Astrocyte of the spinal cord (primary cell): ENCODE measurements around the gene SEC14L1.

Experiments used
- DNase-seq: peaks from one replicate; pipeline ENCODE4 v3.0.0; 2011; ENCODE audit warnings: low read depth, low spot score
- H3K4me3 ChIP-seq: 2 replicates; pipeline ENCODE4 v1.5.1; 2011; ENCODE audit warnings: low read depth, mild to moderate bottlenecking, low read length, moderate library complexity
- CTCF ChIP-seq: IDR thresholded peaks from 2 replicates; pipeline ENCODE4 v1.5.1; 2012; ENCODE audit warnings: low read depth, mild to moderate bottlenecking, low read length, inconsistent platforms
- in situ Hi-C: cut with HindIII; loops from 2 replicates; pipeline ENCODE4 v1.10.0; 2017; ENCODE audit warnings: low sequenced_read_pairs

The SEC14L1 gene

DNA sequence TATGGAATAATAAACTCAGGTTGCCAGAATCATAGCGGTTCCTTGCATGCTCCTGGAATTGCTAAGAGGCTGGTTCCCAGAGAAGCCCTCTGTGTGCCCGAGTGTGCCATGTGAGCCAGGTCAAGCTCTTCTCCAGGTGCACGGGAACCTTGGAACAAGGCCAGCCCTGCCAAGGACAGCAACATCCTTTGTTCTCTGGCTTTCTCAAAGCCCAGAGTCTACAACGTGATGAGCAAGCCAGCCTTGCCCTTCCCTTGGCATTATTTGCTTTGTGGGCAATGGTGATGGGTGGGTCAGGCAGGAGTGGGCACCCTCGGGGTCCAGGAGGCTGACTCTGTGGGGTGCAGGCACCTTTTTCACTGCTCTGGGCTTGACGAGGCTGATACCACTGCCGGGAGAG, 14.2 kb upstream of the SEC14L1 start:
- no peak overlapping the region for H3K4me3 ChIP-seq
- TF ChIP-seq CTCF, result no peak
- DNase-seq, result no peak
- in situ Hi-C loops, result no loop called here

- peak; percentile 87 for DNase-seq
- no peak for TF ChIP-seq CTCF
- H3K4me3 ChIP-seq, result no peak overlapping the region
- in situ Hi-C loops, result no loop called here
Measured at GRCh38 chr17:77127735-77128361, 12.9 kb upstream of the SEC14L1 start.

GRCh38 chr17:77128896-77129567, 11.7 kb upstream of the SEC14L1 start:
- in situ Hi-C loops, result no loop called here
- no peak for TF ChIP-seq CTCF
- peak; percentile 68 for DNase-seq
- H3K4me3 ChIP-seq, result no peak overlapping the region

GRCh38 chr17:77129568-77130301, 11.0 kb upstream of the SEC14L1 start:
- no peak overlapping the region for H3K4me3 ChIP-seq
- peak; percentile 46 for DNase-seq
- in situ Hi-C loops, result no loop called here
- no peak for TF ChIP-seq CTCF

DNA sequence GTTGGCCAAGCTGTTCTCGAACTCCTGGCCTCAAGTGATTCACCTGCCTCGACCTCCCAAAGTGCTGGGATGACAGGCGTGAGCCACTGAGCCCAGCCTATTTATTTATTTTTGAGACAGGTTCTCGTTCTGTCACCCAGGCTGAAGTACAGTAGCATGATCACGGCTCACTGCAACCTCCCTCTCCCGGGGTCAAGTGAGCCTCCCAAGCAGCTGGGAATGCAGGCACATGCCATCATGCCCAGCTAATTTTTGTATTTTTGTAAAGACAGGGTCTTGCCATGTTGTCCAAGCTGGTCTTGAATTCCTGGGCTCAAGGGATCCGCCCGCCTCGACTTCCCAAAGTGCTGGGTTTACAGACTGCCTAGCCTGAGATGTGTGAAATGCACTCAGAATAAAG, 10.2 kb upstream of the SEC14L1 start:
- H3K4me3 ChIP-seq, result no peak overlapping the region
- TF ChIP-seq CTCF, result no peak
- no peak for DNase-seq
- in situ Hi-C loops, result no loop called here

- DNase-seq, result no peak
- TF ChIP-seq CTCF, result no peak
- H3K4me3 ChIP-seq, result no peak overlapping the region
- in situ Hi-C loops, result no loop called here
Measured at GRCh38 chr17:77131904-77132303, 8.9 kb upstream of the SEC14L1 start.
